HG03159 (cell line): ENCODE measurements around the gene VTA1.
"Not testable (repeated sequence)": the region's sequence is repeated elsewhere in the genome, so short reads cannot be mapped to it uniquely, and the experiment has no call there.

Source experiments
- ATAC-seq: cut with Tn5 transposase; IDR thresholded peaks from one replicate; pipeline ENCODE4 v1.9.1; 2021; ENCODE audit warnings: mild to moderate bottlenecking, moderate library complexity; ENCODE audit not compliant: unreplicated experiment

VTA1 gene

DNA sequence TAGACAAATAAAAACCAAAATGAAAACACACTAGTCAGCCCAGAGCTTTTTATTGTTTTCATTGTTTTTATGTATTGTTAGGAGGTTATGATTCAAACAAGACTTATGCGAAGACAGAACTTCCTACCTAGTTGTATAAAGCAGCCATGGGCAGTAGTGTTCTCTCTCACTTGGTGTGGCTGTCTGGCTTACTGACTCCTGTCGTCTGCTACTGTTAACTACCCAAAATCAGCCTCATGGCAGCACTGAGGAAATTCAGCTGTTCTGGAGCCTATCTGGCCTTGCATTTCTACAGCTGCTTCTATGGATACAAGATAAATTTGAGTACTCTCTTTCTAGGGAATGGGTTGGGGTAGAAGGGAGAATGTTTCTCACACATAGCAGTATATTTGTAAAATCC, 20.4 kb downstream of the VTA1 start:
- ATAC-seq = no peak

DNA sequence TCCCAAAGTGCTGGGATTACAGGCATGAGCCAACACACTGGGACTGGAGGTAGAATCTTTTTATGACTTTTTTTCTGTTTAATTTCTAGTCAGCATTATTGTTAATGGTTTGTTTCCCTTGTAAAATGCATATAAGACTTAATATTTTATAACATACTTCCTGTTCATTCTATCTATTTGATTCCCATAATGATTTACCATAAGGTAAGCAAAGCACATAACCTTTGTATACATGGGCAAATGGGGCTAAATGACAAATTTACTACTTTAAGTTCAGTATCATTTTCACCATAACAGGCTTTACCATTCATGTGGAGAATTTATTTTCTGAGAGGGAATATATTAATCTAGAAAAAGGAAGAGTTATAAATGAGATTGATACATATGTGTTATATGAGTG, 24.3 kb downstream of the VTA1 start:
- ATAC-seq = no peak

DNA sequence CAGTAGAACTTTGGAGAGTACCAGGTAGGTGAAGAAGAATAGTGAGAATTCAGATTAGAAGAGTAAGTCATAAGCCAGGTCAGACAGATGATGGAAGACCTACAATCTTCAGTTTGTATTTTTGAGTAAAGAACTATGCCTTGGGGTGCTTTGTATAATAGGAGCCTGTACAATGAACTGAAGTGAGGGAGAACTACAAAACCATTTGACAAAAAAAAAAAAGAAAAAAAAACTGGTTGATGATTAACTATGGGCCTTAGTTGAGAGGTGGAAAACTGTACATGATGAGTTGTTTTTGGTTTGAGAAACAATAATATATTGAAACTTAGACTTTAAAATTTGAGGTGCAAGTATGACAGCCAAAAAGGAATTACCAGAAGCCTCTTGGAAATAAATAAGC, 25.7 kb downstream of the VTA1 start:
- no peak for ATAC-seq

DNA sequence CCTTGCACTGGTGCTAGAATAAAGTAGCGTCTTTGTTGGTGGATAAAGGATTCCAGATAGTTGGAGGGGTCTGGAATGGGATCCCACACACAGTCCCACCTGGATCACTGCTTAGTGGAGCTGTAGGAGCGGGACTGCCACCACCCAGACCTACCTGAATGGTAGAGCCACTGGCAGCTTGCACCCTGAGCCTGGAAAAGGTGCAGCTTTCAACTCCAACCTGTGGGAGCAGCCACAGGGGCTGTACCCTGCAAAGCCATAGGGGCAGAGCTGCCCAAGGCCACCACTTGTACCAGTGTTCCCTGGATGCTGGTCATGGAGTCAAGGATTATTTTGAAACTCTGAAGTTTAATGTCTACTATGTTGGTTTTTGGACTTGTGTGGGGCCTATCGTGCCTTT, 26.9 kb downstream of the VTA1 start:
- no peak for ATAC-seq

DNA sequence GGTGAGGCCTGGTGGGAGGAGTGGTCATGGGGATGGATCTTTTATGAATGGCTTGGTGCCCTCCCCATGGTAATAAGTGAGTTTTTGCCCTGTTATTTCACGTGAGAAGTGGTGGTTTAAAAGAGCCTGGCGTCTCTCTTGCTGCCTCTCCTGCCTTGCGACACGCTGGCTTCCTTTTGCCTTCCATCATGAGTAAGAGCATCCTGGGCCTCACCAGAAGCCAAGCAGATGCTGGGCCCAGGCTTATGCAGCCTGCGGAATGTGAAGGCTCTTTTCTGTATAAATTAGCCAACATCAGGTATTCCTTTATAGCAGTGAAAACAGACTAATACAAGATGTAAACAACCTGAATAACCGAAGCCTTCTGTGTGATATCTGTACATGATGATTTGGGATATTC, 27.6 kb downstream of the VTA1 start:
- no peak for ATAC-seq

DNA sequence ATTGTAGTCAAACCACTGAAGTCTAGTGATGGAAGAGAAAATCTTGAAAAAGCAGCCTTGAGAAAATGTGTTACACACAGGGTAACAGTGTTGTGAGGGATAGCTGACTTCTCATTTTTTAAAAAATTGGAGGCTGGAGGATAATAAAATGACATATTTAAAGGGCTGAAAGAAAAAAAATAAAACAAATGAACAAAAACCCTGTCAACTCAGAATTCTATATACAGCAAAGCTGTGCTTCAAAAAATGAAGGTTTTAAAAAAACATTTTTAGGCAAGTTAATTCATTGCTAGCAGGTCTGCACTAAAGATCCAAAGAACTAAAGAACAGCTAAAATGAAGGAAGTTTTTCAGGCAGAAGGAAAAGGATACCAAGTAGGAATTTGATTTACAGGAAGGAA, 31.1 kb downstream of the VTA1 start:
- ATAC-seq = no peak

DNA sequence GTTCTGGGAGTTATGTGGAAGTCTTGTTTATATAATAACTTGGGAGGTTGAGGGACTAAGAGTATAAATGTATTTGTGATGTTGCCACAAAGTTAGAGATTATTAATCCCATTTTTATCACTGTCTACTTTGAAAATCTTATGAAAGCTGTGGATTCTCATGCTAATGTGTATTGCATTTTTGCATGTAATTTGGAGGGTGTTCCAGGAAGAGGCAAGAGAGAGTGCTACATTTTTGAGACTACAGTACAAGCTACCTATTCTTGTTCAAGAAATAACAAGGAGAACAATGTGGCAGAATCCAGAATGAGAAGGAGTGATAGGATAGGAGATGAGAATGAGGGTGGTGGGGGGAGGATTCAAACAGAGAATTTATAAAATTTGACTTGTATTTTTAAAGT, 34.9 kb downstream of the VTA1 start:
- no peak for ATAC-seq

DNA sequence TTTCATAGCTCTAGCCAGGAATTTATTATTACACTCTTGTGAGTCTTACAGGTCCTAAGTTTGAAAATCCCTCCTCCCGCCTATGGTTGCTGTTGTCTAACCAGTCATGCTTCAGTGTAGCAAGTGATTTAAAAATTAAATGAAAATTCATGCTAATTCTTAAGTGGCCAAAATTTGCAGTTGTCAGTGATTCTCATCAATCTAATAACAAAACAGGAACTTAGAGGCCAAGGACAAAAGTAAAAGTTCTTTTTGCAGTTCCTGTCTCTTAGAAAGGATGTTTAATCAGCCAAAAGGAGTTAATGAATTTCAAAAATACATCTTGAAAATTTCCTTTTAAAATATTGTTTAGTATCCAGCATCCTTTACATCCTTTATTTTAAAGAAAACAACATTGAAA, 36.3 kb downstream of the VTA1 start:
- ATAC-seq = no peak

DNA sequence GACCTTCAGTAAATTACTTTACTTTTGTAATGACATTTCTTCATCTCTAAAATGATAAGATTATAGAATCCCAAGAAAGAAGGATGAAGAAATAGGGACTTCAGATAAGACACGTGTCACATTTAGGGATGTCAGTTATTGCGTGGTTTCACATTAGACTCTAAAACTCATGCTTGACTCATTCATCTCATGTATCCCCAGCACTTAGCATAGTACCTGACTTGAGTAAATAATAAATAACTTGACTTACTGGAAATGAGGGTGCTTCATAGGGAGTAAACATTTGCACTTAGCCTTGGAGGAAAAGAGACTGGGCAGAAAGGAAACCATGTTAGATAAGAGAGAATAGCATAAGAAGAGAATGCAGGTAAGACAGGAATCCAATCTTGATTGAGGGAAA, 37.2 kb downstream of the VTA1 start:
- no peak for ATAC-seq

DNA sequence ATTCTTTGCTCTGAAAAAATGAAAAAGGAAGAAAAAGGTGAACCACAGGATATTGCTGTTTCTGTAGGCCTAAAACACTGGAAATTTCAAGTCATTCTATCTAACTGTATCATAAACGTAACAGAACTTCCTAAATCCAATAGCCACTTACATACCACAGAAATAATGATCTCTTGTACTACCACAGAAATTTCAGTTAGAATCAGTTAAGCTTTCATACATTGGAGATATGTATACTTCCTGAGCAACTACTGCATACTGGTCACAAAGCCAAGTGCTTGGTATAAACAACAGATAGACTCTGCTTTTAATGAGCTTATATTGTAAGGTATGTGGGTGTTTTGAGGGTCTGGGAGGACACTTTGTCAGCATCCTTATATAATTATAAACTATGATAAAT, 38.6 kb downstream of the VTA1 start:
- no peak for ATAC-seq

DNA sequence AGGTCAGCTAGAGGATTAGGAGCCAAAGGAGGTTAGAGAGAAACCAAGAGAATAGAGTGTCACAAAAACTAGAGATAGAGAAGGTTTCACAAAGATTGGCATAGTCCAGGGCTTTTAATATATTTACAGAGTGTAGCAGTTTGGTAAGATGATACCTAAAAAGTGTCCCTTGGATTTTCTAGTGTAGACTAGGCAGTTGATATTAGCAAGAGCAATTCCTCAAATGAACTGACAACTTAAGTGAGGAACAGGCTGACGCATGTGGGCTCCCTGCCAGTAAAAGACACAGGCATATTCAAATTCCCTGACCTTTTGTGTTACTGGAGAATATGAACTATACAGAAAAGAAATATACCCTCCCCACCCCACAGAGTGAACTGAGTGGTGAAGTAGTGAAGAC, 40.1 kb downstream of the VTA1 start:
- ATAC-seq = no peak

DNA sequence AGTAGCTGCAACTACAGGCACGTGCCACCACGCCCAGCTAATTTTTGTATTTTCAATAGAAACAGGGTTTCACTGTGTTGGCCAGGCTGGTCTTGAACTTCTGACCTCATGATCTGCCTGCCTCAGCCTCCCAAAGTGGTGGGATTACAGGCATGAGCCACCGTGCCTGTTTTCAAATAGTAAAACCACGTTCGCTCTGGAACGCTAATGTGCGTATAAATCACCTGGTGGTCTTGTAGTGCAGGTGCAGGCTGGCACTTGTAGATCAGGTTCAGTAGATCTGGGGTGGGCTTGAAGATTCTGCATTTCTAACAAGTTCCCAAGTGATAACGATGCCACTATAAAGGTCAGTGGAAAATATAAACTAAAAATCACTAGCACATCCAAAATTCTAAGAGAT, 41.3 kb downstream of the VTA1 start:
- not testable (repeated sequence) for ATAC-seq

DNA sequence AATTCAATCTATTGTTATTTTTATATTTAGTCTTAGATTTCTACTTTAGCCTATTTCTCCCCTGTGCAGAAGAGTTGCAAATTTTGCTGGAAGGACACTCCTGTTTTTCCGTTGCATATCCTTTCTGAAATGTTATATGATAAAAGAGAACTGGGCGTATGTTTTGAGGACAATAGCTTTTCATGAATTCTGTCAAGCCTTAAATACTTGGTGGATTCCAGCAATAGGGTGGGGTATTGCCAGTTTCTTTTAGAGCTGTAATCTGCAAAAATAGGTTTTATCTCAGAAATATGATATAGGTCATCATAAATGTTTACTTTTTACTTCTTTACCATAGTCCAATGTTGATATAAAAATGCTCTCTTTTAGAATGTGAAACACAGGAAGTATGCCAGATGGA, 42.0 kb downstream of the VTA1 start:
- ATAC-seq = no peak

DNA sequence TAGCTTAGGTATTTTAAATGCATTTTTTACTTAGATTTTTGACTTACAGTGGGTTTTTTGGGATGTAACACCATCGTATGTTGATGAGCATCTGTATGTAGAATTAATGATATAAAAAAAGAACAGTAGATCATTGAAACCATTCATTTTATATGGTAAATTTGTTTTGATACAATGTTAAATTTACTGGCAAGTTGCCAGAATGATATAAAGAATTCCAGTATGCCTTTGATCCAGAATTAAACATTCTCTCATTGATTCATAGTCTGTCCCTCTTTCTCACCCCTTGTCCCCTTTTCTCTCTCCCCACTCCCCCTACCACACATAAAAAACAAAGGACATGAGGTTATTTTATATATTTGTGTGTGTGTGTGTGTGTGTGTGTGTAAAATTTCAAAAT, 45.3 kb downstream of the VTA1 start:
- no peak for ATAC-seq

DNA sequence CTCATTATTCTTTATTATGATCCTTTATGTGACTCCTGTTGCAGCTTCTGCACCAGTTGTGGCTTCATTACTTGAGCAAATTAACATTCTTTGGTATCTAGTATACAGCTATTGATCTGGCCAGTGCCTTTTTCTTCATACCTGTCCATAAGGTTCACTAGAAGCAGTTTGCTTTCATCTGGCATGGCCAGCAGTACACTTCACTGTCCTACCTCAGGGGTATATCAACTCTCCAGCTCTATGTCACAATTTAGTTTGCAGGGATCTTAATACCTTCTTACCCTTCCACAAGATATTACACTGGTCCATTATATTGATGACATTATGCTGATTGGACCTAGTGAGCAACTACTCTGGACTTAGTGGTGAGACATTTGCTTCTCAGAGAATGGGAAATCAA, 46.6 kb downstream of the VTA1 start:
- ATAC-seq = no peak

DNA sequence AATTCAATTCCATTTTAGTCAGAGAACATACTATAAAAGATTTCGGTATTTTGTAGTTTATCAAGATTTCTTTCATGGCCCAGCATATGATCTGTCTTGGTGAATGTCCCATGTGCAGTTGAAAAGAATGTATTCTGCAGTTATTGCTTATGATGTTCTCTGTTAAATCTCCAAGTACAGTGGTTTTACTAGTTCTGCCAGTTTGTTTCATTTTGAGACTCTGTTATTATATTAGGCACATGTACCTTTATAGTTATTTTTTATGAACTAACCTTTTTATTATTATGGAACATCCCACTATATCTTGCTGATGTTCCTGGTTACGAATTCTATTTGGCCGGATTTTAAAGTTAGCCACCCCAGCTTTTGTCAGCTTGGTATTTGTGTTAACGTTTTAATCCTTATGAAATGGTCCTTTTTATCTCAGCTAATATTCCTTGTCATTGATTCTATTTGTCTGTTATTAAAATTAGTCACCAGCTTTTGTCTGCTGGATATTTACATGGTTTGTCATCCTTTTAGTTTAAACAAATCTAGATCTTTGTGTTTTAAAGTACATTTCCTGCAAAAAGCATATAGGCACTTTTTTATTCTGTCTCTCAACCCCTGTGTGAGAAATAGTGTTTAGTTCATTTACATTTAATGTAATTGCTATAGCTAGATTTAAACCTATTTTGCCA, 48.9 kb downstream of the VTA1 start:
- ATAC-seq = no peak

DNA sequence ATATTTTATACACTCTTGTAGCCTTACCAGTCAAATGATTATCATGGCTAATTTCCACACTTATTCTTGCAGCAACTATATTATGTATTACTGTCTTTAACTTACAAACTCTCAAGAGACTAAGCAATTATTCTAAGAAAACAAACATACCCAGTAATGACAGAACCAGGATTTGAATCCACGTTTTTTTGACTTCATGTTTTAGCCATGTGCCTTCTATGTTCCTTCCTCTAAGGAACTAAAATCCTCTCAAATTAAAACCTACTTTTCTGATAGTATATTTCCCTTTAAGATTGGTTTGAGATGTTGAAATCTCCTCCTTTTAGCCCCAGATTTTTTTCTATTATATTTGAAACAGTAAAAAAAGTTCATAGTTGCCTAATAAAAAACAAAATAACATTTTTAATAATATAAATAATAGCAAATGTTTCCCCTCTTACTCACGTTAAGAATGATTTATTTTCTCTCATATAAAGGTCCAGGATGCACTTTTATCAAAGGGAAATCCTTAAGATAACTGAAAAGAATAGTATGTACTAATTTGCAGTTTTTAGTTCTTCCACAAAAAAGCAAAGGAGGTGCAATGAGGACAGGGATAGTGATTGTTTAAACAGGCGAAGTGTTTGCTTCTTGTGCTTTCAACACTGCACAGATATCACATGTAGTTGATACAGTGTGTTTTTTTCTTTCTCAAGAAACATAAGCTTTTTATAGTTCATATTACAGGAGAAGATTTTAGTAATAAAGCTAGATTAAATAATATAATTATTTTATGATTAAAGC, 54.0 kb downstream of the VTA1 start:
- no peak for ATAC-seq

DNA sequence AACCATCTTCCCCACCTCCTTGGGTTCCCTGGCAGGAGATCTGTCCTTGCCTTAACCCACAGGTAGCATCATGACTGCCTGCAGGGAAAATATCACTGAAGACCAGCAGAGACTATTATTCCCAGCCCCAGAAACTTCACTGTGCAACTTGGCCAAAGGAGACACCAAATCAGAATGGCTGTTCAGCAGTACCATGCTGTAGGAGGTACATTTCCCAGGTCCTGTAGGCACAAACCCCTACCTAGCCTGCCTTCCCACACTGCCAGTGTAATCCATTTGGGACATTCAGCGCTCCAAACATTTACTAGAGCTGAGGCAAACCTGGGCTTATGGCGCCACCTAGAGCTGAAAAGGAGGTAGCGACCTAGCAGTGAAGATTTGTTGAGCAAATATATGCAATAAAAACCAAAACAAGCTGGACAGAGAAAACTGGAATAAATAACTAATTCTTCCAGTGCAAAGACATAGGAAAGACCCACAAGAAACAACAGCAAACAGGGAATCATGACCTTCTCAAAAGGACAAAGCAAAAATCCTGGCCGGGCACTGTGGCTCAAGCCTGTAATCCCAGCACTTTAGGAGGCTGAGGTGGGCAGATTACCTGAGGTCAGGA, 60.3 kb downstream of the VTA1 start:
- peak; percentile 82 for ATAC-seq

DNA sequence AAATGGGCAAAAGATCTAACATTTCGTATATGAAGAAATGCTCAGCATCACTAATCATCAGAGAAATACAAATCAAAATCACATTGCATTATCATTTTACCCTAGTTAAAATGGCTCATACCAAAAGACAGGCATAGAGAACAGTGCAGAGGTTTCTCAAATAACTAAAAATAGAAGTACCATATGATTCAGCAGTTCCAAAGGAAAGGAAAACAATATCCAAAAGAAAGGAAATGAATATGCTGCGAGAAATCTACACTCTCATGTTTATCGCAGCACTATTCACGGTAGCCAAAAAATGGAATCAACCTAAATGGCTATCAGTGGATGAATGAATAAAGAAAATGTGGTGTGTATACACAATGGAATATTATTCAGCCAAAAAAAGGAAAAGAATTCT, 63.5 kb downstream of the VTA1 start:
- no peak for ATAC-seq

DNA sequence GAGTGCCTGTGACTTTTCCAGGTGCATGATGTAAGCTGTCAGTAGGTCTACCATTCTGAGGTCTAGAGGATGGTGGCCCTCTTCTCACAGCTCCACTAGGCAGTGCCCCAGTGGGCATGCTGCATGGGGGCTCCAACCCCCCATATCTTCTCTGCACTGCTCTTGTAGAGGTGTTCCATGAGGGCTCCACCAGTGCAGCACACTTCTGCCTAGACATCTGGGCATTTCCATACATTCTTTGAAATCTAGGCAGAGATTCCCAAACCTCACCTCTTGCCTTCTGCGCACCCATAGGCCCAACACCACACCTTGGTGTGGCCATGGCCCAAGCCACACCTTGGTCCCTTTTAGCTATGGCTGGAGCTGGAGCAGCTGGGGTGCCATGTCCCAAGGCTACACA, 66.3 kb downstream of the VTA1 start:
- no peak for ATAC-seq

DNA sequence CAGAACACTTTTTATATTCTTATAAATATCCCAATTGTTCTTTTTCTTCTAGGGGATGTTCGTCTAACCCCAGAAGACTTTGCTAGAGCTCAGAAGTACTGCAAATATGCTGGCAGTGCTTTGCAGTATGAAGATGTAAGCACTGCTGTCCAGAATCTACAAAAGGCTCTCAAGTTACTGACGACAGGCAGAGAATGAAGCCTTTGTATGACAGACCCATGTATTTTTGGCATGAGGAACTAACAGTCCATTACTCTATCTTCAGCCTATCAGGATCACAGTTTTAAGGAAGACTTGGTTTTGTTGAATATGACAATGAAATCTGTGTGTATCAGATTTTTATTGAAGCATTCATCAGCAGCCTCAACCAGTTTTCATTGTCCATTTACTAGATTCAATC, 71.4 kb downstream of the VTA1 start:
- no peak for ATAC-seq

DNA sequence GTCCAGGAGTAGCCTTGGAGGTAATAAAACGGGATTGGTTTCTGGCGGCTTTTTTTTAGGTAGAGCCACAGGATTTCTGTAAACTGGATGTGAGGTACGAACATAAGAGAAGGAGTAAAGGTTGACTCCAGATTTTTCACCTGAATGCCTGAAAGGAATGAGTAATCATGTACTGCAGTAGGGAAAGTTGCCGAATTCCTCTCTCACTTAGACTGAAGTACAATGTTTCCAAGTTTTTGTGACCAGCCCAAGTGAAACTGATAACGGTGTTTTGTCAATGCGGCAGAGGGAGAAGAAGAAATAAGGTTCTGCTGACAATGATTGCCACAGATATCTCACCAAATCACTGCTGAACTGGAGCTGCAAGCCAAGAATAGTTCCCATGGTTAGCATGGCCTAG, 75.0 kb downstream of the VTA1 start:
- no peak for ATAC-seq
